GM19324 (cell line): ENCODE data around the gene TP53TG3D.
"Not testable (repeated sequence)": the region's sequence is repeated elsewhere in the genome, so short reads cannot be mapped to it uniquely, and the experiment has no call there.

ENCODE experiments used
- ATAC-seq: cut with Tn5 transposase; IDR thresholded peaks from one replicate; pipeline ENCODE4 v1.9.1; 2021; ENCODE audit warnings: mild to moderate bottlenecking, moderate library complexity; ENCODE audit not compliant: unreplicated experiment, low FRiP score

The TP53TG3D gene

DNA sequence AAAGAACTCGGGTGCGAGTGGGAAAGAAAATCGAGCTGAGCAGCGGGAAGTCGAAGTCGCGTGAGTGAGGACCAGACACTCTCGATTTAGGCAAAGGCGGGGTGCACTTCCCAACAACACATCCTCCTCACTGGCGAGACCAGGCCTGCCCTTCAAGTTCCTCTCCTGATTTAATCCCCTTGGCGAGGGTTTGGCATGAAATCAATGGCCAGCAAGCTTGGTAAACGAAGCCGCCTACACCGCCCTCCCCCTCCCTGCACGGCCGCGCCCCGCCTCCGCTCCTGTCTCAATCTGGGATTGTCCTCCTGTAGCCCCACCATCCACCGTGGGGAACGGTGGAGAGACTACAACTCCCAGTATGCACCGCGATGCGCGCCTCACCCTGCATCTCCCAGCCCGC, at the start of gene TP53TG3D:
Gene TP53TG3D (plus strand): TSS at position 301 of the 400 bp plus-strand sequence. CDS start 68 bp downstream, at position 369.
- not testable (repeated sequence) for ATAC-seq

DNA sequence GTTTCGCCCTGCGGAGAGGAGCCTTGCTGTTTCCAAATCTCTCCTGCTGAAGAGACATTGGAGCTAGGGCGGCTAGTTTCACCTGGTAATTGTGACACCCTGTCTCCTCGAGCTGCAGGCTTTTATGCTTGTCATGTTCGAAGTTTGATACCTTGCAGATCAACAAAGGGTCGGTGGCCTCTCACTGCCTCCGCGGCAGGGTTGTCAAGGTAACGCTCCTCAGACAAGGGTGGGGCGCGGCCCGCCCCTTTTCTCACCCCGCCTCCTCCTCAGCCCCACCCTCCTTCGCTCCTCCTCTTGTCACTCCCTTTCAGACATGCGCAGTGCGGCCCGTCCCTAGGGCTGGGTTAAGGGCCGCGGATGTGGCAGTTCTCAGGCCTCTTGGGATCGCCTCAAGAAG, 421 bp downstream of the TP53TG3D start:
- ATAC-seq: not testable (repeated sequence)

- not testable (repeated sequence) for ATAC-seq
These were observed 8.4 kb downstream of the TP53TG3D start for GRCh38 chr16:32261526-32261925.

- not testable (repeated sequence) for ATAC-seq
These were observed 10.5 kb downstream of the TP53TG3D start for GRCh38 chr16:32263552-32263951.

DNA sequence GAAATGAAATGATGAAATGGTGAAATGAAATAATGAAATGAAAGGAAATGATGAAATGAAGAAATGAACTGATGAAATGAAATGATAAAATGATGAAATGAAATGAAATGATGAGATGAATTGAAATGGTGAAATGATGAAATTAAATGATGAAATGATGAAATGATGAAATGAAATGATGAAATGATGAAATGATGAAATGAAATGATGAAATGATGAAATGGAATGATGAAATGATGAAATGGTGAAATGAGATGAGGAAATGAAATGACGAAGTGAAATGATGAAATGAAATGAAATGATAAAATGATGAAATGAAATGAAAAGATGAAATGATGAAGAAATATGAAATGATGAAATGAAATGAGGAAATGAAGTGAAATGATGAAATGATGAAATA, 28.8 kb downstream of the TP53TG3D start:
- not testable (repeated sequence) for ATAC-seq

GRCh38 chr16:32283024-32283423, 29.9 kb downstream of the TP53TG3D start:
- ATAC-seq: not testable (repeated sequence)

- ATAC-seq: not testable (repeated sequence)
These were observed 30.9 kb downstream of the TP53TG3D start for GRCh38 chr16:32283917-32284495.

DNA sequence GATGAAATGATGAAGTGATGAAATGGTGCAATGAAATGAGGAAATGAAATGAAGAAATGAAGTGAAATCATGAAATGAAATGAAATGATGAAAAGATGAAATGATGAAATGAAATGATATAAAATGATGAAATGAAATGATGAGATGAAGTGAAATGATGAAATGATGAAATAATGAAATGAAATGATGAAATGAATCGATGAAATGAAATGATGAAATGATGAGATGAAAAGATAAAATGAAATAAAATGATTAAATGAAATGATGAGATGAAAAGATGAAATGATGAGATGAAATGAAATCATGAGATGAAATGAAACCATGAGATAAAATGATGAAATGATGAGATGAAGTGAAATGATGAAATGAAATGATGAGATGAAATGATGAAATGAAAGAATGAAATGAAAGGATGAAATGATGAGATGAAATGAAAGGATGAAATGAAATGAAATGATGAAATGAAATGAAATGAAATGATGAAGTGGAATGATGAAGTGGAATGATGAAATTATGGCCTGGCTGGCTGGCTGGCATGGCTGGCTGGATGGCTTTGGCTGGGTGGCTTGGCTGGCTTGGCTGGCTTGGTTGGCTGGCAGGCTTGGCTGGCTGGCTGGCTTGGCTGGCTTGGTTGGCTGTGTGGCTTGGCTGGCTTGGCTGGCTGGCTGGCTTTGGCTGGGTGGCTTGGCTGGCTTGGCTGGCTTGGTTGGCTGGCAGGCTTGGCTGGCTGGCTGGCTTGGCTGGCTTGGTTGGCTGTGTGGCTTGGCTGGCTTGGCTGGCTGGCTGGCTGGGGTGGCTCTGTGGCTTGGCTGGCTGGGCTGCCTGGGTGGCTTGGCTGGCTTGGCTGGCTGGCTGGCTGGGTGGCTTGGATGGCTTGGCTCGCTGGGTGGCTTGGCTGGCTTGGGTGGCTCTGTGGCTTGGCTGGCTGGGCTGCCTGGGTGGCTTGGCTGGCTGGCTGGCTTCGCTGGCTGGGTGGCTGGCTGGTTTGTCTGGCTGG, 32.0 kb downstream of the TP53TG3D start:
- ATAC-seq: not testable (repeated sequence)

DNA sequence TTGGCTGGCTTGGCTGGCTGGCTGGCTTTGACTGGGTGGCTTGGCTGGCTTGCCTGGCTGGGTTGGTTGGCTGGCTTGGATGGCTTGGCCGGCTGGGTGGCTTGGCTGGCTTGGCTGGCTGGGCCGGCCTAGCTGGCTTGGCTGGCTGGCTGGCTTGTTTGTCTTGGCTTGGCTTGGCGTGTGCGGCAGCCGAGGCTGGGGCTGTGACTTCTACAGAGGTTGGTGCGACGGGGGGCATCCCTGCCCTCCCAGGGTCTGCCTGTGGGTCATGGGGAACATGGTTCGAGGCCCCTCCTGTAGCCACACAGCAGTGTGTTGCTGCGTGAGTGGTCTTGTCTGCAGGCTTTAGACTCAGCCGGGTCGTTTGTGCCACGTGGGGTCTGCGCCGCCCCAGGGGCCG, 33.1 kb downstream of the TP53TG3D start:
- not testable (repeated sequence) for ATAC-seq

- ATAC-seq: not testable (repeated sequence)
These were observed 34.7 kb downstream of the TP53TG3D start for GRCh38 chr16:32287743-32288142.

DNA sequence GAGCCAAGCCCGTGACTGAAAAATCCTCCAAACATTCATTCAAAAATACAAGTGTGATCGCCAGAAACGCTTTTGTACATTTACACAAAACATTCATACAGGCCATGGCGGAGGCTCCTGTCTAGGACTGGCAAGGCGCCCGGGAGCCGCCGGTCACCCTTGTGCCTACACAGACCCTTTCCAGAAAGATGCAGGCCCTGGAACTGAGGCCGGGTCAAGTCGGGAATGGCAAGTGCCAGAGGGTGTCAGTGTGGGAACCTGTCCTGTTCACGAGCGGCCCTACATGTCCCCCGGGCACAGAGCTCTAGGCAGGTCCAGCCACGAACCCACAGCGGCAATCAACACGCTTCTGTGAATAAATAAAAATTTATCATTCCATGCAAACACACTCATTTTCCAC, 36.1 kb downstream of the TP53TG3D start:
- ATAC-seq: not testable (repeated sequence)

DNA sequence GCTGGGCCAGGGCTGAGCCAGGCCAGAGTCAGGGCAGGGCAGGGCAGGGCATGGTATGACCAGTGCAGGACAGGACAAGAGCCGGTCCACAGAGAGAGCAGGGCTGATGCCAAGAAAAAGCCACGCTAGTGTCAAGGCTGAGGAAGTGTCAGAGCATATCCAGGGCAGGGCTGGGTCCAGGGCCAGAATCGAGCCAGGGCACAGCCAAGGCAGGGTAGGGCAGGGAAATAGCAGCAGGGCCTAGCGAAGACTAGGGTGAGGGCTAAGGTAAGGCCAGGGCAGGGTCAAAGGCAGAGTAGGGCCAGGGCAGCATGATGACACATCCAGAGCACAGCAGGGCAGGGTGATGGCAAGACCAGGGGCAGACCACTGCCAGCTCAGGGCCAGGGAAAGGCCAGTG, 49.7 kb downstream of the TP53TG3D start:
- ATAC-seq: not testable (repeated sequence)
